M059J (cell line): ENCODE measurements around the gene CFI. TPM values are rescaled to one million over a fixed set of nuclear protein-coding genes. Genes with fewer than 3 reads are reported as not detected.

Experiments
- DNase-seq: peaks from one replicate; pipeline ENCODE4 v3.0.0-alpha.2; 2012; ENCODE audit warnings: low read depth
- total RNA-seq: library from RNA; depleted of rRNA; stranded (reverse); fragments of >200 nt; shearing (Covaris generic); gene quantifications from 2 replicates; pipeline ENCODE4 v1.2.3, GENCODE V29; 2014; rRNA removed

CFI gene
- 38.1 and 55.0 TPM in 2 replicates for total RNA-seq

DNA sequence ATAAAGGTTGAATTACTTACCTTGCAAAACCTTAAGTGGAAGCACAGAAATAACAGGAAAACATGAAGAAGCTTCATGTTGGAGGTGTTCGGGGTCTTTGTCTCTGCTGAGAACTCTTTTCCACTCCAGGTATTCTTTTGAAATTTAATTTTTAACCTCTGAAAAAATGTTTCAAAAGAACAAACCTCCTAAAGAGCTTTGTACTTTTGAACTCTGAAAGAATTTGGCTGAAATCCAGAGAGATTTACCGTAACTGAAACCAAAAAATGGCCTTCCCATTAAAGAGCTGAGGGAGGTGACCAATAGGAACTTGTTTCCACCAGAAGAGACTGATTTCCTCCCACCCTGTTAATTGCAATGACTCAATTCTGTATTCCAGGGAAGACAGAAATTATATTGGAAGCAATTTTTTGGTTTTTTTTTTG, at the start of gene CFI:
Gene CFI (minus strand): TSS at position 105 of the 425 bp plus-strand sequence. CDS start 28 bp downstream, at position 77.
- peak; percentile 85 for DNase-seq

DNA sequence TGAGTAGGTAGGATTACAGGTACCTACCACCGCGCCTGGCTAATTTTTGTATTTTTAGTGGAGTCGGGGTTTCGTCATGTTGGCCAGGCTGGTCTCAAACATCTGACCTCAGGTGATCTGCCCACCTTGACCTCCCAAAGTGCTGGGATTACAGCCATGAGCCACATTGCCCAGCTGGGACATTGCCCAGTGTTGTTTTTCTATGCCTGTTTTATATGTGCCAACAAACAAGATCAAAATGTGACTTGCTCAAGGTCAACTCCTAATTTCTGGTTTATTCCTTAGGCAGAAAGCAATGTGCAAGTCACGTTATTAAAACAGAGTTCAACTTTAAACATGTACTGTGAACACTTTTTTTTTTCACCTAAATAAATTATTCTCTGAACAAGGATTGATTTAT, 48.8 kb upstream of the CFI start:
- DNase-seq, result no peak

DNA sequence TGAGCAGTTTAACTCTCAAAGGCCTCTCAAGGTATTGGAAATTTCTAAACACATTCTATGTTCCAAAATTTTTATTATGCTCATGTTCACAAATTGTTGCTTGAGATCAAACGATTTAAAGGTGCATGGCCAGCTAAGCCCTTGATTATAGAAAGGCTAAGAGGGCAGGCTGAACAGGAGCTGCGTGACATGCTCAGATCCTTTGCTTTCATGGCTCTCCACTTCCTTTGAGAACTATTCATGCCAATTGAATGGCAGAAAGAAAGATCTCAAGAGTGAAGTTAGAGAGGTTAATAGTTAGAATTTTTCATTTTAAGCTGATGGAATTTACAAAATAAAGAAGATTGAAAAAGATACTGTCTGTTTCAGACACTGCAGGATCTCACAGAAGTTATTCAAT, 46.7 kb upstream of the CFI start:
- DNase-seq, result no peak

DNA sequence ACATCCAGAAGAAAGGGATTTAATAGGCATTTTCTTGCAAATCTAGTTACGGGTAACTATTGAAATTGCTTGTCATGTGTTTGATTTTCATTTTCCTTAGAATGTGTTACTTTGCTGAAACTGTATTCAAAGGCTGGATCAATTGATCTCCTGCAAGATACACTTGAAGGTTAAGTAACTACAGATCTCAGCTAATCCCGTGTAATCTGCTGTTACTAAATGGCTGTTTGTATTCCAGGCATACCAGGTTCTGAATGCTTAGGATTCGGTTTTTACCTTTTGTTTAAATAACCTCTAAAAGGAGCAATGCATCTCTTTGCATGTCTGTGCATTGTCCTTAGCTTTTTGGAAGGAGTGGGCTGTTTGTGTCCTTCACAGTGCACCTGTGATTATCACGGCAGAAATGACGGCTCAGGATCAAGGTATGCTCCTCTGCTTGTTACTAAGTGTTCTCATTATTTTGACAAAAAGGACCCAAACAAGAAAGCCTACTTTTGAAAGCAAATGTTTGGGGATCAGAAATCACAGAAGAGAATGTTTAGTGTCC, 46.2 kb upstream of the CFI start, which contains the start of gene LRIT3:
Gene LRIT3 (plus strand): TSS at position 212 of the 547 bp plus-strand sequence. CDS start 95 bp downstream, at position 307.
- no peak for DNase-seq

DNA sequence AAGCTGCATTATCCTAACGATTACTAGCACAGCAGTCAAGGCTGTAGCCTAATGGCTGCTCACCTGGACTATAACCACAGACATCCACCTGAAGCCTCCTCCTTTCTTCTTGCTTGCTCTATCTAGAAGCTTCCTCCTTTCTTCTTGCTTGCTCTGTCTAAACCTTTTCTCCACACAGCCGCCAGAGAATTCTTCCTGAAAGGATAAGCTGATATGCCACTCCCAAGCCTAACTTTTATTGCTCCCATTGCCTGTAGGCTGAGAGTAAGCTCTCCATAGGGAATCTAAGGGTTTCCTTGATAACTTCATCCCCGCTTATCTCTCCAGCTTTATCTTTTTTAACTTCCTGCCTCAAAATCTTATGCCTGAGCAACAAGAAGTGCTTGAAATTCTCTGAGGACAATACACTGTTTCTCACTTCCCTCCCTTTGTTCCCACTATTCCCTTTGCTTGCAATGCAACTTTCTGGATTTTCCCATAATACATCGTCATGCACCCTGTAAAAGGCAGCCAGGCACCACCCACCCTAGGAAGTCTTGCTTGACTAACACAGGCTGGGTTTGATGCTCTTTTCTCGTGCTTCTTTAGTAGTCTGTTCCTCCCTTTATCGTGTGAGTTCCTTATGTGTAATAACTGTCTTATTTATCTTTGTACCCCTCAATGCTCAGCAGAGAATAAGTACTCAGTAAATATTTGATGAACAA, 44.7 kb upstream of the CFI start:
- DNase-seq, result no peak

DNA sequence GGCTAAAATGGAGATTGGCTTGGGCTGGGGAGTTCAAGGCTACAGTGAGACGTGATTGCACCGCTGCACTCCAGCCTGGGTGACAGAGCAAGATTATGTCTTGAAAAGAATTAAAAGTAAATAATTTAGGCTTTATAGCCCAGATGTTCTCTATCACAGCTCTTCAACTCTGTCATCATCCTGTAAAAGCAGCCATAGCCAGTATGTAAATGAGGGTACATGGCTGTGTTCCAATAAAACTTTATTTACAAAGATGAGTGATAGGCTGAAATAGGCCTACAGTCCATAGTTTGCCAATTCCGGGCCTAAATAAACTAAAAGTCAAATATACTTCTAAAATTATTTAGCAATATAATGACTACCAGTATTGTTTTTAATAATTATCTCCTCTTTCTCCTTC, 35.2 kb upstream of the CFI start:
- no peak for DNase-seq

DNA sequence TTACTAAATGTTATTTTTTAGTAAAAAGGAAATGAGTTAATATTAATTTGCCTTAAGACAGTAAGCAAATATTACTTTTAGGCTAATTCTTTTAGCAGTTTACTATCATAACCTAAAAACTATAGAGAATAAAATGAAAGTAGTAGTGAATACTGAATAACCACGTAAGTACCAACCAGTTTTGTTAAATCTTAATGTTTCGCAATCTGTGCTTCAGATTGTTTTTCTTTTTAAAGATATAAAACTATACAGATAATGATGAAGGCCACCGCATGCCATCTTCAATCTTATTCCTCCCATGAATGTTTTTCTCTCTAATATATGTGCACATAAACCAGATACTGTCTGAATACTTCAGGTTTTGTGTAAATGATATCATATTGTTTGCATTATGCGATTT, 32.0 kb upstream of the CFI start:
- DNase-seq, result no peak

DNA sequence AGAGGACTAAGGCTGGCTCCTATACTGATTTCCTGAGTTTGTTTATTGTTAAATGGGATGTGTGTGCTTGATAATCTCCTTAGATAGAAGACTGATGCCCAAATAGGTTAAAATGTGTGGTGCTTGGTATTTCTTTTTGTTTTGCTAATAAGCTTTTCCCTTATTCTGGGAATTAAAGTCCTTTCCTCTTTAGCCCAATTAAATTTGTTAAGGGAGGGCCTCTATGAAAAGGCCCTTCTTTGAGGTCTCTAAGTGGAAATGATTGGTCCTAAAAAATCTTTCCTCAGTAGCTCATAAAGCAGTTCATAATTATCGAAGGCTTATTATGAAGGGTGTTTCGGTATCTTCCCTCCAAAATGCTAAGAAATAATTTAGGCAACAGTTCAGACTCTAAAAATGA, 25.9 kb upstream of the CFI start, which contains the start of gene RRH:
Gene RRH (plus strand): TSS at position 301 of the 400 bp plus-strand sequence. CDS start 56 bp downstream, at position 357.
- DNase-seq, result no peak

DNA sequence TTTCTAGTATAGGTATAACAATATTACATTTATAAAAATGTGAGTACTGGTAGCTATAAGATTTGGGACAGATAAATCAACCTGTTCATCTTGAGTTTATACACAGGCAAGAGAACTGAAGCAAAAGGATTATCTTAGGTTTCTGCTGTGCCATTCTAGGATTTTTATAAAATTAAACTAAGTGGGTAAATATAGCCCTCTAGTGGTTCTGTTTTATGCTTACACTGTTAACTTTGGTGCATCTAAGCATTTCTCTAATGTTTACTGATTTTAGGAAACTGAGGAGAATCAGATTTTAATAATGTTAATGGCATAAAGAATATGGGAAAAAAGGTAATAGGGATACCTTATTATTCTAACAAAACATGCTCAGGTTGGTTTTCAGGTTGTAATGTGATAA, 24.9 kb upstream of the CFI start:
- DNase-seq, result peak; percentile 7

DNA sequence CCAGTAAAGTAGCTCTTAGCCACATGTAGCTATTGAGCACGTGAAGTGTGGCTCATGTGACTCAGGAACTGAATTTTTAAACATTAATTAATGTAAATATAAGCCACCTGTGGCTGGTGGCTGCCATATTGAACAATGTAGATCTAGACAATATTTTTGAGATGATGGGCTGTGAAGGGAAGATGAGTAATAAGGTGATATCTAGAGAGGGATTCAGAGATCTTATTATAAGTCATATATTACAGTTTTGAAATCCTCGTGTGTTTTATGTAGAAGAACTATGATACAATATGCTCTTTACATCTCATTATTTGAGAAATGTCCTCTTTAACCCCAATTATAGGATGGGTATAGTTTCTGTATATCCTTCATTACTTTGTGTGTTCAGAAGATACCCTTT, 19.4 kb upstream of the CFI start:
- no peak for DNase-seq

DNA sequence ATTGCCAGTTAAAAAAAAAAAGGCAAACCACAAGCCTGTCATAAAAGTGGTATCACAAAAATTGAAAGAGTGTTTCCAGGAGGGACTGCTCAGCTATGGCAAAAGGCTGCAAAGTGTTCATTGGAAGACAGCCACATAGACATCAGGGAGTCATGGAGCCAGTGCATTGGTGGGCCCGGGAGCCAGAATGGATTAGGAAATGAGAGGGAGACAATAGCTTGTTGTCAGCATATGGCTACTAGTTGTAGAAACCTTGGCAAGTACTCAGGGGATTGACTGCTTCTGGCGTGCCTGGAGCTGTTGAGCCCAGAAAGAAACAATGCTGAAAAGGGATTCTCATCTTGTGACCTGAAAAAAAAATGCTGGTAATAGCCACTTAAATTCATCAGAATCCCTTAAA, 18.8 kb upstream of the CFI start:
- DNase-seq, result no peak

DNA sequence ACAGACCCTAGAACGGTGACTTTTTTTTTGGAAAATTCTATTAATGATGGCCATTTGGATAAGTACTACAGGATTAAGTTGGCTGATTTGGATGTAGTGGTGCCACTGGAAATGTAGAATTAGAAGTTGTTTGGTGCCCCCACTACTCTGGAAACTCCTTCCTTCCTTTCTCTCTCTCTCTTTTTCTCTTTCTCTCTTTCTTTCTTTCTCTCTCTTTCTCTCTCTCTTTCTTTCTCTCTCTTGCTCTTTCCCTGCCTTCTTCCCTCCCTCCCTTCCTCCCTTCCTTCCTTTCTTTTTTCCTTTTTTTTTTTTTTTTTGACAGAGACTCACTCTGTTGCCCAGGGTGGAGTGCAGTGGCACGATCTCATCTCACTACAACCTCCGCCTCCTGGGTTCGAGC, 16.5 kb upstream of the CFI start:
- DNase-seq, result no peak

DNA sequence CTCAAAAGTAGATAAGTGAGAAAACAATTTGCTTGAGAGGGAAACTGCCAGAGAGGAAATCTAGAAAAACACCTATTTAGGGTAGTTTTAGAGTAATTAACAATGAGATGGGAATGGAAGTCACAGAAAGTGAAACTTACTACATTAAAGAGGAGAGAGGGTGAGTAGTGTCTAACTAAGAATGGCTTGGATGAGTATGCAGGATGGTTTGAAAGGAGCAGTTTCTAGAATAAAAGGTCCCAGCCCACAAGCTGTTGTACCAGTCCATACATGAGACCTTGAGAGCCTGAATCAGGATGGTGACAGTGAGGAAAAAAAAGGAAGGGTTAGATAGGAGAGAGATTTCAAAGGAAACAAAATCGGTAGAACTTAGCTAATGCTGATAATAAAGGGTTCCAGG, 15.1 kb upstream of the CFI start:
- DNase-seq, result no peak

DNA sequence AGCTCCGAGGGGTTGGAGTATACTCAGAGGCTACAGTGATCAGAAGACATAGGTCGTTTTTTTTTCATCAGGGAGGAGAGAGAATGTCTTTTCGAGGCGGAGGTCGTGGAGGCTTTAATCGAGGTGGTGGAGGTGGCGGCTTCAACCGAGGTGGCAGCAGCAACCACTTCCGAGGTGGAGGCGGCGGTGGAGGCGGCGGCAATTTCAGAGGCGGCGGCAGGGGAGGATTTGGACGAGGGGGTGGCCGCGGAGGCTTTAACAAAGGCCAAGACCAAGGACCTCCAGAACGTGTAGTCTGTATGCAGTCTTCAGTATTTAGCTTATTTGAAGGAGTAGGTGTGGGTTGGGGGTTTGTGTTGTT, 14.3 kb upstream of the CFI start:
- no peak for DNase-seq

DNA sequence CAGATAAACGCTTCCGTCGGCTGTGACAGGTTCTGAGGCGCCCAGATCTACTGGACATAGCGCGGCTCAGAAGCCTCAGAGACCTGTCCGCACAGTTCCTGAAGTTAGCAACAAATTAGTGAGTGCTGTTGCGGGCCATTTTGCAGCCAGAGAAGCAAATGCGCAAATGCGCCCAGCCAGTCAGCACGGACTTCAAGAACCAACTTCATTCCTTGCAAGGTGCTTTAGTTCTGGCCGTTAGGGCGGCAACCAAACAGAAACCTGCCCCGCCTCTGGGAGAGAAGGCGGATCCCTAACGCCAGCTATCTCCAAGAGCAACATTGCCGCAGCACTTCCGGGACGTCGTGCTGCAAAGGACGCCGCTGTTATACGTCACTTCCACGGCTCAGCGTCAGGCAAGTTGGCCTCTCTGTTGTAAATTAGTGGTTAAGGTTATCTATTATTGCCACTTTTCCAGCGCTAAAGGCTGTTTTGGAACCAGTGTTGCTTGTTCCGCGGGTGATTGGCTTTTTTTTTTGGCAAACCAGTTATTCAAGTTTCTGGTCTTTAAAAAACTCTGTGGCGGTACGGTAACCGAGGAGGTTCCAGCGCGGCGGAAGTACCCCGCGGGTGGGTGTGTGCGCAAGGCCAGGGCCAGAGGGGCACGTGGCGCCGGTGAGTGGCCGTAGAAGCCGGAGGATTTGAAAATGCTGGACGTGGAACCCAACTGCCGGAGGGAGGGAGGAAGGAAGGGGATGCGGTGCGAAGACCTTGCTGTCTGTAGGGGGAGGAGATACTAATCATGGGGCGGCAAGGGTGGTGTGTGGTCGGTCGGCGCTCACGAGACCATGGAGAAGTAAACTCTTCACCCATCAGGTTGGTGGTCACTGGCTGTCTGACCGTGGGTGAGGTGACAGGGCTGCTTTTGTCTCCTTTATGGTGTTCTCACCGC, 13.6 kb upstream of the CFI start, which contains the start of gene GAR1:
Gene GAR1 (plus strand): TSS at position 612 of the 931 bp plus-strand sequence. CDS start 403 bp downstream, outside the sequence.
- peak; percentile 89 for DNase-seq

DNA sequence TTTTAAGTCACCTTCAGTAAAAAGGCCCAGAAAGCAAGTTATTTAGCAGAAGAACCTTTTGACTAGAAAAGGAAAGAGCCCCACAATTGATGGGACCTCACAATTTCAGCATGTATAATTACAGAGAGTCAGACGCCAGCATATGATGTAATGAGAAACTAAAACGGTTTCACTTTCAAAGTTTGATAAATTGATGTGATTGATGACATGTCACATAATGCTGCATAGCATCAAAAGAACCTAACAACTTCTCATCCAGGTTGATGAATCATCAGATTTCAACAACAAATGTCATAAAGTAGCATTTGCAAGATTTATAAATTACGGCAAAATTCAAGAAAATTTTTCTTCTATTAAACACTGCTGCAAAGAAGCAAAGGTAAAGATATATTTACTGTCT, 9.9 kb upstream of the CFI start:
- no peak for DNase-seq

DNA sequence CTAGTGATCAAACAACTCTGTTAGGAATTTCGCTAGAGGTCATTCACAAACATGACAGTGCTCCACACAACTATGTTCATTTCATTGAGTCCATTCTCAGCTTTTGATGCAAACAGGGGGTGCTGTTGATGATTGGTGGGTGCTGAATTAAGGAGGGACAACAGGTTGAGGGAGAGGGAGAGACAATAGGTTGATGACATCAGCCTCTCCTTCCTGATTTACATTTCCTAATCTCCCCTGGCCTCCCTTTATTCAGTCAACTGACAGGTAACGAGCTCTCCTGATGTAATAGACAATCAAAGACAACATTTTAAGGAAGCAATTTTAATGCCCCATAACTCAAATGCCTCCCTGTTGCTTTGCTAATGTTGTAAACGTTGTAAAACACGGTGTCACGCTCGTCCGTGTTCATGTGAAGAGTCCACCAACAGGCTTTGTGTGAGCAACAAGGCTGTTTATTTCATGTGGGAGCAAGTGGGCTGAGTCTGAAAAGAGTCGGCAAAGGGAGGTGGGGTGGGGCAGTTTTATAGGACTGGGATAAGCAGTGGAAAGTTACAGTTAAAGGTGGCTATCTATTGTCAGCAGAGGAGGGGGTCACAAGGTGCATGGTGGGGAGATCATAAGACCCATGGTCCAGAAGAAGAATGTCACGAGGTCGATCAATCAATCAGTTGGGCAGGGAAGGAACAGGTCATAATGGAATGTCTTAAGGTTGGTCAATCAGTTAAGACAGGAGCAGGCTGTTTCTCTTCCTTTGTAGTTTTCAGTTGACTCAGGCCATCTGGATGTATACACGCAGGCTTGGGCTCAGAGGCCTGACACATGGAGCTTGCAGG, 9.0 kb upstream of the CFI start:
- no peak for DNase-seq

DNA sequence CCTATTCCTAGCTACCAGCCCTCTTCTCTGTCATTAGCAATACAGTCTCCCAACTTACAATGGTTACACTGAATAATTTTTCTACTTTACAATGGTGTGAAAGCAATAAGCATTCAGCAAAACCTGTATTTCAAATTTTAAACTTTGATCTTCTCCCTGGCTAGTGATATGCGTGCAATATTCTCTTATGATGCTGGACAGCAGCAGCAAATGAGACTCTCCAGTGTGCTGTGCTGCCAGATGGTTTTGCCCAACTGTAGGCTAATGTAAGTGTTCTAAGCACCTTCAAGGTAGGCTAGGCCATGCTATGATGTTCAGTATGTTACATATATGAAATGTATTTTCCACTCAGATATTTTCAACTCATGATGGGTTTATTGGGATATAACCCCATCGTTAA, 7.9 kb upstream of the CFI start:
- DNase-seq, result no peak

DNA sequence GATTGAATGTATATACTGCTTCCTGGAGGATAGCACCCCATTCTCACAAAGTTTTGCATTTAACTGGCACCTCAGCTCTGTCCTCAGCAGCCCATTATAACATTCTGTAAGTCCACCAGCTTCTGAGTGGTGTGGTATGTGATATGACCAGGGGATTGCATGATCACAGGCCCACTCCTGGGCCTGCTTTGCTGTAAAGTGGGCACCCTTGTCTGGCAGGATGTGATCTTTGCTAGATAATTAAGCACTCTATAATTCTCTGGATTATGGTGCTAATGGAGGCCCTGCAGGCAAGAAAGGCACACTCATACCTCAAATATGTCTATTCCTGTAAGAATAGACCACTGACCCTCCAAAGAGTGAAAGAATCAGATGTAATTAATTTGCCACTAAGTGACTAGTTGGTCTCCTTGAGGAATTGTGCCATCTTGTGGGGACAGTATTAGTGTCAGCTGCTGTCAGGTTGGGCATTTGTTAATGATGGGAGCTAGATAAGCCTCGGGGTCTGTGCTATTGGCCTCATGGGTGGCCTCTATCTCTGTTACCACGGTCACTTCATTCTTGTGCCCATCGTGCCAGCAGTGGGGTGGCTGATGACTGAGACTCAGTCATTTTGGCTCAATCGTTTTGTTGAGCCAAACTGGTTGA, 2.2 kb upstream of the CFI start:
- peak; percentile 74 for DNase-seq

DNA sequence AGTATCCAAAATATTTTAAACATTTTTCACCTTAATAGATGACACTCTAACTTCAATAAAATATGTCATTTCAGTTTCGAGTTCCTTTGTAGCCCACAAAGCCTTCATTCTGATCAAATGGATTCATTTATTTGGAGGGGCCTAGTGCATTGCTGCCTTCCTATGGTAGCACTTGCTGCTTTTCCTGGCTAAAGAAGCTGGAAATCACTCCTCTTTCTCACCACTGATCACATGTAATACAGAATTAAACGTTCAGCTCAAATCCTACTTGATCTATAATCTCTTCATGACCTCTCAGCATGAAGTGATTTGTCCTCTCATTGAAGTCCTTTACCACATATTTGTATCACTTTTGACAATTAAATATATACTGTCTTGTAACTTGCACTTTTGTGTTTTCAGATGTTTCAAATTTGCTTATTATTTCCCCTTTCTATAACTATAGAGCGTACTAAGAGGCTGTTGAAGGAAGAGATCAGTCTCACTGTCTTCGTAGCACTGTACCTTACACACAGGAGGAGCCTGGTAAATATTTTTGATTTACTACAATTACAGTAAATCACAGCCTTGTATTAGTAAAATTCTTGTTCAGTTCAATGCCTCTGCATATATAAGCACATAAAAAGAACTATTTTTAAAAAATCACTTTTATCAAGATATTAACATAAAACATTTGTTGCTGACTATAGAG, 555 bp downstream of the CFI start:
- peak; percentile 8 for DNase-seq
